CD4-positive, alpha-beta memory T cell (primary cell): ENCODE data around the gene BTRC. TPM values are rescaled to one million over a fixed set of nuclear protein-coding genes. Genes with fewer than 3 reads are reported as not detected.
A peak's percentile ranks its signal among the peaks of the same experiment; 100 is the strongest.

Experiments
- CTCF ChIA-PET: fragments of 350-600 bp; sonication (Branson Sonifier 250); formaldehyde crosslinking; loops from one replicate; lab custom pipeline; 2021; ENCODE audit warnings: inconsistent platforms; ENCODE audit not compliant: partially characterized antibody; lab: Charles Lee
- POLR2A ChIA-PET: fragments of 350-600 bp; sonication (Branson Sonifier 250); formaldehyde crosslinking; loops from one replicate; lab custom pipeline; 2021; ENCODE audit not compliant: partially characterized antibody; lab: Charles Lee
- DNase-seq, 5 donors: peaks; one replicate each; pipeline versions ENCODE4 v3.0.0 to v3.0.0-alpha.2; 2020 to 2022; ENCODE audit warnings: mixed read lengths in 1 of 5
- H3K27ac ChIP-seq: one replicate; pipeline ENCODE4 v1.7.0; 2013; ENCODE audit warnings: low read depth, low read length
- H3K27me3 ChIP-seq: 2 replicates; pipeline ENCODE4 v1.7.0; 2013; ENCODE audit warnings: mild to moderate bottlenecking, low read length, moderate library complexity; ENCODE audit not compliant: insufficient read depth
- H3K36me3 ChIP-seq: 2 replicates; pipeline ENCODE4 v1.7.0; 2013; ENCODE audit warnings: mild to moderate bottlenecking, low read length, moderate library complexity; ENCODE audit not compliant: insufficient read depth
- H3K4me1 ChIP-seq: 2 replicates; pipeline ENCODE4 v1.7.0; 2013; ENCODE audit warnings: mild to moderate bottlenecking, low read length, moderate library complexity; ENCODE audit not compliant: insufficient read depth
- H3K4me3 ChIP-seq, 2 donors: one replicate each; pipeline ENCODE4 v1.7.0; 2013; ENCODE audit warnings: low read length in 2 of 2, mild to moderate bottlenecking in 1 of 2
- H3K9me3 ChIP-seq, 2 donors: one replicate each; pipeline ENCODE4 v1.7.0; 2013; ENCODE audit warnings: low read length in 2 of 2, control low read depth in 1 of 2; ENCODE audit not compliant: control insufficient read depth in 1 of 2
- H3K27ac Mint-ChIP-seq, 7 donors: one replicate each; pipeline ENCODE4 v1.8.0; 2020 to 2021; ENCODE audit warnings: mixed read lengths in 7 of 7, mild to moderate bottlenecking in 6 of 7, inconsistent platforms in 3 of 7, moderate library complexity in 3 of 7
- H3K27me3 Mint-ChIP-seq, 2 donors: one replicate each; pipeline ENCODE4 v1.8.0; 2020 to 2021; ENCODE audit warnings: mixed read lengths in 2 of 2
- H3K36me3 Mint-ChIP-seq, 2 donors: one replicate each; pipeline ENCODE4 v1.8.0; 2020 to 2021; ENCODE audit warnings: mixed read lengths in 2 of 2, inconsistent platforms in 1 of 2, mild to moderate bottlenecking in 1 of 2
- H3K4me1 Mint-ChIP-seq, 4 donors: one replicate each; pipeline ENCODE4 v1.8.0; 2020 to 2021; ENCODE audit warnings: mixed read lengths in 4 of 4, mild to moderate bottlenecking in 1 of 4
- H3K4me3 Mint-ChIP-seq, 8 donors: one replicate each; pipeline ENCODE4 v1.8.0; 2020 to 2021; ENCODE audit warnings: mixed read lengths in 8 of 8, mild to moderate bottlenecking in 7 of 8, moderate library complexity in 6 of 8, inconsistent platforms in 3 of 8
- H3K9me3 Mint-ChIP-seq, 8 donors: one replicate each; pipeline ENCODE4 v1.8.0; 2020 to 2021; ENCODE audit warnings: mixed read lengths in 8 of 8, mild to moderate bottlenecking in 5 of 8, inconsistent platforms in 3 of 8, moderate library complexity in 1 of 8
- intact Hi-C: fragments of 100-400 bp; cut with micrococcal nuclease; formaldehyde crosslinking; loops from one replicate; pipeline ENCODE4 v1.15.1; 2023
- polyA plus RNA-seq, 2 donors: library from polyadenylated mRNA; unstranded; fragments of 300-500 nt; fragmentation: Illumina TruSeq; gene quantifications; one replicate each; pipeline ENCODE4 v1.2.3, GENCODE V29; 2021
- total RNA-seq, 2 experiments: library from RNA; stranded (reverse); gene quantifications; one replicate each; pipeline ENCODE4 v1.2.3, GENCODE V29; 2021

BTRC gene
- total and polyA plus RNA-seq, 4 experiments from 2014 or later: 6.7 to 21.3 (median 16.0) TPM

GRCh38 chr10:101504438-101504837, 150.5 kb downstream of the BTRC start:
- H3K4me3 ChIP-seq: no peak overlapping the region
- H3K27ac ChIP-seq: no peak overlapping the region
- H3K27me3 Mint-ChIP-seq: no peaks in the 10 kb centered on the region
- ChIA-PET POLR2A (no interaction called here), CTCF (interaction anchor here (0.7 kb wide), 1 partner anchor 150 kb away, joined by 3 read pairs; no protein-coding TSS in a partner anchor)
- no peaks in the 10 kb centered on the region for H3K36me3 ChIP-seq
- no peaks in the 10 kb centered on the region for H3K36me3 Mint-ChIP-seq
- H3K4me3 Mint-ChIP-seq: no peak overlapping the region
- no peaks in the 10 kb centered on the region for H3K9me3 ChIP-seq
- H3K27ac Mint-ChIP-seq: peak overlapping the region in 1 of 7 donors; percentile 17
- peaks cover 0 to 2% (median 0%) of the 10 kb centered on the region in 4 donors for H3K4me1 Mint-ChIP-seq
- no peak for DNase-seq
- H3K4me1 ChIP-seq: no peaks in the 10 kb centered on the region
- H3K9me3 Mint-ChIP-seq: no peaks in the 10 kb centered on the region
- intact Hi-C loops: no loop called here
- no peaks in the 10 kb centered on the region for H3K27me3 ChIP-seq

- H3K36me3 ChIP-seq: no peaks in the 10 kb centered on the region
- H3K27me3 ChIP-seq: no peaks in the 10 kb centered on the region
- no peak overlapping the region for H3K4me3 ChIP-seq
- no peak overlapping the region for H3K4me3 Mint-ChIP-seq
- POLR2A ChIA-PET: no interaction called here
- H3K4me1 ChIP-seq: no peaks in the 10 kb centered on the region
- H3K4me1 Mint-ChIP-seq: peaks cover 0 to 2% (median under 1%) of the 10 kb centered on the region in 4 donors
- H3K27me3 Mint-ChIP-seq: no peaks in the 10 kb centered on the region
- H3K27ac ChIP-seq: no peak overlapping the region
- intact Hi-C loops: no loop called here
- DNase-seq: no peak
- CTCF ChIA-PET: no interaction called here
- H3K9me3 Mint-ChIP-seq: no peaks in the 10 kb centered on the region
- H3K9me3 ChIP-seq: no peaks in the 10 kb centered on the region
- H3K36me3 Mint-ChIP-seq: peaks cover 1 to 8% of the 10 kb centered on the region in 2 donors
- no peak overlapping the region for H3K27ac Mint-ChIP-seq
Observed at GRCh38 chr10:101506829-101507661, 153.1 kb downstream of the BTRC start.

- no peak for DNase-seq
- POLR2A ChIA-PET: no interaction called here
- Mint-ChIP-seq H3K9me3 (no peaks in the 10 kb centered on the region), H3K27ac (no peak overlapping the region), H3K36me3 (peaks cover 5 to 12% of the 10 kb centered on the region in 2 donors), H3K27me3 (no peaks in the 10 kb centered on the region), H3K4me3 (no peak overlapping the region), H3K4me1 (peaks cover 0 to 2% (median under 1%) of the 10 kb centered on the region in 4 donors)
- H3K27me3 ChIP-seq: no peaks in the 10 kb centered on the region
- intact Hi-C loops: no loop called here
- H3K36me3 ChIP-seq: no peaks in the 10 kb centered on the region
- H3K4me1 ChIP-seq: no peaks in the 10 kb centered on the region
- H3K9me3 ChIP-seq: no peaks in the 10 kb centered on the region
- no peak overlapping the region for H3K4me3 ChIP-seq
- H3K27ac ChIP-seq: no peak overlapping the region
- CTCF ChIA-PET: no interaction called here
Observed at GRCh38 chr10:101507828-101508227, 153.9 kb downstream of the BTRC start.

- no peaks in the 10 kb centered on the region for H3K4me1 ChIP-seq
- H3K36me3 Mint-ChIP-seq: peaks cover 8 to 12% of the 10 kb centered on the region in 2 donors
- no peak overlapping the region for H3K27ac ChIP-seq
- no peaks in the 10 kb centered on the region for H3K36me3 ChIP-seq
- no peaks in the 10 kb centered on the region for H3K9me3 Mint-ChIP-seq
- no peaks in the 10 kb centered on the region for H3K27me3 Mint-ChIP-seq
- H3K9me3 ChIP-seq: no peaks in the 10 kb centered on the region
- intact Hi-C loops: no loop called here
- H3K4me1 Mint-ChIP-seq: peaks cover 0 to 2% (median 0%) of the 10 kb centered on the region in 4 donors
- no peak overlapping the region for H3K4me3 ChIP-seq
- POLR2A ChIA-PET: no interaction called here
- H3K4me3 Mint-ChIP-seq: no peak overlapping the region
- CTCF ChIA-PET: interaction anchor here (1.2 kb wide), 1 partner anchor 45 kb away, joined by 4 read pairs; no protein-coding TSS in a partner anchor
- H3K27ac Mint-ChIP-seq: no peak overlapping the region
- DNase-seq: no peak
- no peaks in the 10 kb centered on the region for H3K27me3 ChIP-seq
Observed at GRCh38 chr10:101511938-101512337, 158.0 kb downstream of the BTRC start.

- DNase-seq: no peak
- Histone ChIP-seq H3K27ac (no peak overlapping the region), H3K27me3 (no peaks in the 10 kb centered on the region), H3K36me3 (no peaks in the 10 kb centered on the region), H3K4me1 (no peaks in the 10 kb centered on the region), H3K4me3 (no peak overlapping the region), H3K9me3 (no peaks in the 10 kb centered on the region)
- H3K27me3 Mint-ChIP-seq: no peaks in the 10 kb centered on the region
- no peaks in the 10 kb centered on the region for H3K9me3 Mint-ChIP-seq
- CTCF ChIA-PET: no interaction called here
- peaks cover 8 to 12% of the 10 kb centered on the region in 2 donors for H3K36me3 Mint-ChIP-seq
- intact Hi-C loops: no loop called here
- POLR2A ChIA-PET: interaction anchor here (0.5 kb wide), 1 partner anchor 299 kb away, joined by 4 read pairs; no protein-coding TSS in a partner anchor
- no peak overlapping the region for H3K4me3 Mint-ChIP-seq
- no peak overlapping the region for H3K27ac Mint-ChIP-seq
- H3K4me1 Mint-ChIP-seq: peaks cover 0 to 2% (median 0%) of the 10 kb centered on the region in 4 donors
Observed at GRCh38 chr10:101512738-101513137, 158.8 kb downstream of the BTRC start.

- no peaks in the 10 kb centered on the region for H3K4me1 ChIP-seq
- Mint-ChIP-seq H3K4me3 (no peak overlapping the region), H3K4me1 (peaks cover 0 to 2% (median 0%) of the 10 kb centered on the region in 4 donors), H3K9me3 (peaks cover 0 to 2% (median 0%) of the 10 kb centered on the region in 8 donors), H3K27me3 (no peaks in the 10 kb centered on the region), H3K27ac (no peak overlapping the region), H3K36me3 (peaks cover 8 to 12% of the 10 kb centered on the region in 2 donors)
- H3K4me3 ChIP-seq: no peak overlapping the region
- intact Hi-C loops: no loop called here
- POLR2A ChIA-PET: no interaction called here
- DNase-seq: no peak
- CTCF ChIA-PET: no interaction called here
- no peaks in the 10 kb centered on the region for H3K27me3 ChIP-seq
- H3K9me3 ChIP-seq: no peaks in the 10 kb centered on the region
- H3K27ac ChIP-seq: no peak overlapping the region
- H3K36me3 ChIP-seq: no peaks in the 10 kb centered on the region
Observed at GRCh38 chr10:101513733-101514132, 159.8 kb downstream of the BTRC start.

- Mint-ChIP-seq H3K9me3 (no peaks in the 10 kb centered on the region), H3K4me1 (no peaks in the 10 kb centered on the region), H3K4me3 (no peak overlapping the region), H3K27ac (no peak overlapping the region), H3K27me3 (no peaks in the 10 kb centered on the region), H3K36me3 (peaks cover 8 to 25% of the 10 kb centered on the region in 2 donors)
- Histone ChIP-seq H3K27ac (no peak overlapping the region), H3K4me3 (no peak overlapping the region), H3K9me3 (no peaks in the 10 kb centered on the region), H3K4me1 (no peaks in the 10 kb centered on the region), H3K36me3 (no peaks in the 10 kb centered on the region), H3K27me3 (no peaks in the 10 kb centered on the region)
- intact Hi-C loops: no loop called here
- CTCF ChIA-PET: interaction anchor here (0.8 to 2.1 kb wide), 2 partner anchors 10 to 12 kb away, joined by 3 to 5 read pairs; no protein-coding TSS in a partner anchor
- DNase-seq: no peak
- POLR2A ChIA-PET: no interaction called here
Observed at GRCh38 chr10:101525848-101526247, 171.9 kb downstream of the BTRC start.
